ENCODE data around the gene TSPAN14.

TSPAN14 gene

GRCh38 chr10:80454513-80455460, 677 bp downstream of the TSPAN14 start:
- TF ChIP-seq Cebpa-rat (IDR thresholded peaks at IDR 0.05), result no peak
- peak overlapping the region; percentile 90 for H3K4me3 ChIP-seq

GRCh38 chr10:80455461-80456349, 1.6 kb downstream of the TSPAN14 start:
- peaks cover 14% of the 10 kb centered on the region; the same call in 1 of the 2 replicates for H3K36me3 ChIP-seq
- peak overlapping the region; percentile 96 for H3K4me2 ChIP-seq
- peak overlapping the region; percentile 90 for H3K4me3 ChIP-seq
- peaks cover 7% of the 10 kb centered on the region; the same call in 1 of the 2 replicates for H3K9me3 ChIP-seq
- no peak for TF ChIP-seq Cebpa-rat (IDR thresholded peaks at IDR 0.05)
- H3K9ac ChIP-seq, result peak overlapping the region; percentile 99
- H3K4me1 ChIP-seq, result peaks cover 80% of the 10 kb centered on the region
- H4K20me1 ChIP-seq, result peaks cover 58% of the 10 kb centered on the region
- peak overlapping the region; percentile 99 for H3K27ac ChIP-seq
- no peaks in the 10 kb centered on the region for H3K27me3 ChIP-seq

More at GRCh38 chr10:80454513-80455460, 677 bp downstream of the TSPAN14 start:
- Histone ChIP-seq H4K20me1 (peaks cover 49% of the 10 kb centered on the region), H3K27ac (peak overlapping the region; percentile 99), H3K36me3 (peaks cover 14% of the 10 kb centered on the region; the same call in 1 of the 2 replicates), H3K4me1 (peaks cover 71% of the 10 kb centered on the region), H3K9ac (peak overlapping the region; percentile 99), H3K4me2 (peak overlapping the region; percentile 96), H3K9me3 (peaks cover 7% of the 10 kb centered on the region; the same call in 1 of the 2 replicates), H3K27me3 (no peaks in the 10 kb centered on the region)

GRCh38 chr10:80457554-80458262, 3.6 kb downstream of the TSPAN14 start:
- Histone ChIP-seq H3K9me3 (no peaks in the 10 kb centered on the region), H3K9ac (peak overlapping the region; percentile 99), H3K27ac (peak overlapping the region; percentile 74), H3K4me1 (peaks cover 83% of the 10 kb centered on the region), H3K27me3 (no peaks in the 10 kb centered on the region), H3K4me2 (peak overlapping the region; percentile 96), H3K4me3 (peak overlapping the region; percentile 45), H3K36me3 (peaks cover 14% of the 10 kb centered on the region; the same call in 1 of the 2 replicates), H4K20me1 (peaks cover 74% of the 10 kb centered on the region)
- TF ChIP-seq Cebpa-rat (IDR thresholded peaks at IDR 0.05), result no peak

- H3K27ac ChIP-seq, result peak overlapping the region; percentile 74
- no peak for TF ChIP-seq Cebpa-rat (IDR thresholded peaks at IDR 0.05)
- peak overlapping the region; percentile 96 for H3K4me2 ChIP-seq
- peaks cover 79% of the 10 kb centered on the region for H4K20me1 ChIP-seq
- peak overlapping the region; percentile 99 for H3K9ac ChIP-seq
- no peaks in the 10 kb centered on the region for H3K27me3 ChIP-seq
- H3K9me3 ChIP-seq, result no peaks in the 10 kb centered on the region
- peaks cover 14% of the 10 kb centered on the region; the same call in 1 of the 2 replicates for H3K36me3 ChIP-seq
- H3K4me1 ChIP-seq, result peaks cover 82% of the 10 kb centered on the region
- peak overlapping the region; percentile 45 for H3K4me3 ChIP-seq
These were observed 4.1 kb downstream of the TSPAN14 start for GRCh38 chr10:80458263-80458625.

GRCh38 chr10:80458638-80459037, 4.5 kb downstream of the TSPAN14 start:
- Histone ChIP-seq H3K4me2 (peak overlapping the region; percentile 96), H3K9me3 (no peaks in the 10 kb centered on the region), H3K27me3 (no peaks in the 10 kb centered on the region), H3K4me1 (peaks cover 81% of the 10 kb centered on the region), H4K20me1 (peaks cover 79% of the 10 kb centered on the region), H3K4me3 (peak overlapping the region; percentile 45), H3K27ac (peak overlapping the region; percentile 74), H3K36me3 (peaks cover 14% of the 10 kb centered on the region; the same call in 1 of the 2 replicates), H3K9ac (peak overlapping the region; percentile 99)
- no peak for TF ChIP-seq Cebpa-rat (IDR thresholded peaks at IDR 0.05)

- Histone ChIP-seq H3K36me3 (peaks cover 14% of the 10 kb centered on the region; the same call in 1 of the 2 replicates), H3K4me3 (peak overlapping the region; percentile 49), H3K4me2 (peak overlapping the region; percentile 96), H3K27ac (peak overlapping the region; percentile 96), H4K20me1 (peaks cover 79% of the 10 kb centered on the region), H3K4me1 (peaks cover 87% of the 10 kb centered on the region), H3K9ac (peak overlapping the region; percentile 74), H3K27me3 (no peaks in the 10 kb centered on the region), H3K9me3 (no peaks in the 10 kb centered on the region)
- TF ChIP-seq Cebpa-rat (IDR thresholded peaks at IDR 0.05), result no peak
These were observed 5.1 kb downstream of the TSPAN14 start for GRCh38 chr10:80459047-80459865.

GRCh38 chr10:80460399-80461207, 6.5 kb downstream of the TSPAN14 start:
- peak overlapping the region; percentile 96 for H3K27ac ChIP-seq

More at GRCh38 chr10:80460399-80461207, 6.5 kb downstream of the TSPAN14 start:
- no peaks in the 10 kb centered on the region for H3K27me3 ChIP-seq
- H3K4me2 ChIP-seq, result peak overlapping the region; percentile 96
- peaks cover 14% of the 10 kb centered on the region; the same call in 1 of the 2 replicates for H3K36me3 ChIP-seq
- peak overlapping the region; percentile 74 for H3K9ac ChIP-seq
- H3K4me3 ChIP-seq, result peak overlapping the region; percentile 49
- no peaks in the 10 kb centered on the region for H3K9me3 ChIP-seq
- peaks cover 72% of the 10 kb centered on the region for H4K20me1 ChIP-seq
- no peak for TF ChIP-seq Cebpa-rat (IDR thresholded peaks at IDR 0.05)
- peaks cover 98% of the 10 kb centered on the region for H3K4me1 ChIP-seq
